ENCODE results near the gene VARS2.

Gene VARS2

DNA sequence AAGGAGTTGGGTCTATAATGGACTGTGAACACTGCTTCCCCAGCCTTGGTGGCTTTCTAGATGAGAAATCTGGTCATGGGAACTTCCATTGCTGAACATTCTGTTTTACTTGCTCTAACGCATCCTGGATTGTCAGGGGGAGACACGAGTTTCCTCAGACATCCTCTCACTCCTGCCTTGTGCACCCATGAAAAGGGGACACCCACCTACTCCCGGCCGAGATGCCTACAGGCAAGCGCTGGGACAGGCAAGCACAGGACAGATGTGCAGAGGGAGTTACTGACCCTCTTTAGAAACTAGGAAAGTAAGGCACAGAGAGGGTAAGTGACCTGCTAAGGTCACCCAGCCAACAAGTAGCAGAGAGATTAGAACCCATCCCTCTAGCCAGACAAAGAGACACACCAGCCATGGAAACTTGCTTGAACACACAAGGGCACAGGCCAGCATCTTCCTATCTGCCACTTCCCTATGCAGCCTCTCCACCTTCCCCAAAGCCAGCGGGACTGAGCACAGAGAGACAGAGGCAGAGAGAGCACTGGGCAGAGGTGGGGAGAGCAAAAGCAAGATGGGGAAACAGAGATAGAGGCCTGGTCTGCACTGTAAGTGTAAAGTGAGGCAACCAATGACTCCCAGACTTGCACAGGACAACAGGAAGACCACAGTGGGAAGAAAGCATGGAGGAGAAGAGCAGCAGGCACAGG is 18.8 kb downstream of the VARS2 start:
- Histone ChIP-seq H3K27ac (ENCODE audit: low read depth, low read length) (no peak overlapping the region), H3K36me3 (ENCODE audit: insufficient read depth, low read length) (peaks cover 9% of the 10 kb centered on the region), H3K27me3 (ENCODE audit: insufficient read depth, low read length) (no peaks in the 10 kb centered on the region), H3K4me1 (ENCODE audit: insufficient read depth, low read length) (peaks cover 3% of the 10 kb centered on the region; the same call in 1 of the 2 replicates), H3K4me3 (ENCODE audit: low read length) (no peak overlapping the region), H3K9me3 (ENCODE audit: insufficient read depth, low read depth, low read length) (peaks cover 8% of the 10 kb centered on the region; the same call in 1 of the 2 replicates), H3K9ac (ENCODE audit: low read depth, low read length) (no peak overlapping the region)
- WGBS = 87% methylated on average over 6 of the region's 6 CpGs

DNA sequence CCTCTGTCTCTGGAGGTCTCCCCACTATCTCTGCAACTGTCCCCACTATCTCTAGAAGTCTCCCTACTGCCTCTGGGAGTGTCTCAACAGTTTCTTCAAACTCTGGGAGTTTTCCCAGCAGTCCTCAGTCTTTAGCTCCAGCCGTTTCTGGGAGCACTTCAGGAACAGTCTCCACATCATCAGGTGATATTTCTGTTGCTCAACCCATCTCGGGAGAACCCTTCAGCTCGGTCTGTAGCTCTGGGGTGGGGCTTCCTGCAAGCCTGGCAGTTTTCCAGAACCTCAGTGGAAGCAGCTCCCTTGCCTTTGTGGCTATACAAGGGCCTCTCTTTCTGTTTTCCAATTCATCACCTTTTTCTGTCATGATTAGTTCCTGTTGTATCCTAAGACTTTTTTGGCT is 21.0 kb downstream of the VARS2 start:
- 79% methylated on average over 3 of the region's 3 CpGs for WGBS
- no peak overlapping the region for H3K4me3 ChIP-seq (ENCODE audit: low read length)
- H3K27me3 ChIP-seq (ENCODE audit: insufficient read depth, low read length) = no peaks in the 10 kb centered on the region
- H3K27ac ChIP-seq (ENCODE audit: low read depth, low read length) = no peak overlapping the region
- H3K9ac ChIP-seq (ENCODE audit: low read depth, low read length) = no peak overlapping the region
- no peaks in the 10 kb centered on the region for H3K36me3 ChIP-seq (ENCODE audit: insufficient read depth, low read length)
- no peaks in the 10 kb centered on the region for H3K9me3 ChIP-seq (ENCODE audit: insufficient read depth, low read depth, low read length)
- H3K4me1 ChIP-seq (ENCODE audit: insufficient read depth, low read length) = peaks cover 3% of the 10 kb centered on the region; the same call in 1 of the 2 replicates

GRCh38 chr6:30937265-30937664 is 23.2 kb downstream of the VARS2 start:
- Histone ChIP-seq H3K4me1 (ENCODE audit: insufficient read depth, low read length) (peaks cover 8% of the 10 kb centered on the region), H3K36me3 (ENCODE audit: insufficient read depth, low read length) (no peaks in the 10 kb centered on the region), H3K27ac (ENCODE audit: low read depth, low read length) (no peak overlapping the region), H3K4me3 (ENCODE audit: low read length) (no peak overlapping the region), H3K9ac (ENCODE audit: low read depth, low read length) (no peak overlapping the region), H3K27me3 (ENCODE audit: insufficient read depth, low read length) (no peaks in the 10 kb centered on the region), H3K9me3 (ENCODE audit: insufficient read depth, low read depth, low read length) (no peaks in the 10 kb centered on the region)
- 69% methylated on average over 5 of the region's 6 CpGs for WGBS

DNA sequence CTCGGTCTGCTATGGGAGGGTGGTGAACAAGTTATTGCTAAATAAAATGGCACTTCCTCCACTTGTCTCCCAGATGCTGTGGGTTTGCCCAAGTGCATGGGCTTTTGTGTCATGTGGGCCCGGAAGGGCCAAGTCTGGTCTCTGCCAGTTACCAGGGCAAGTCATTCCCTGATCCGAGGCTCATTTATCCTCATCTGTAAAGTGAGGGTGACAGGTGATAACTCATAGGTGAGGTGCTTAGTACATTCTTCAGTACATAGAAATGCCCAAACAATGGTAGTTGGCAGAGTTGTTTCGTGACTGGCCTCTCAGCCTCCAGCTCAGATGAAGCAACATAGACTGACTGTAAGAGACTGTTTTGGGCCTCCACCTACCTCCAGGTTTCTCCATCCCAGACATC is 24.7 kb downstream of the VARS2 start:
- Histone ChIP-seq H3K36me3 (ENCODE audit: insufficient read depth, low read length) (no peaks in the 10 kb centered on the region), H3K4me1 (ENCODE audit: insufficient read depth, low read length) (peaks cover 11% of the 10 kb centered on the region), H3K27me3 (ENCODE audit: insufficient read depth, low read length) (no peaks in the 10 kb centered on the region), H3K9me3 (ENCODE audit: insufficient read depth, low read depth, low read length) (no peaks in the 10 kb centered on the region), H3K4me3 (ENCODE audit: low read length) (no peak overlapping the region), H3K27ac (ENCODE audit: low read depth, low read length) (no peak overlapping the region), H3K9ac (ENCODE audit: low read depth, low read length) (no peak overlapping the region)
- 77% methylated on average over 4 of the region's 4 CpGs for WGBS

GRCh38 chr6:30939473-30939872 is 25.4 kb downstream of the VARS2 start:
- WGBS = 90% methylated on average over 3 of the region's 3 CpGs
- Histone ChIP-seq H3K4me1 (ENCODE audit: insufficient read depth, low read length) (peaks cover 11% of the 10 kb centered on the region), H3K9me3 (ENCODE audit: insufficient read depth, low read depth, low read length) (no peaks in the 10 kb centered on the region), H3K27ac (ENCODE audit: low read depth, low read length) (no peak overlapping the region), H3K9ac (ENCODE audit: low read depth, low read length) (no peak overlapping the region), H3K4me3 (ENCODE audit: low read length) (no peak overlapping the region), H3K36me3 (ENCODE audit: insufficient read depth, low read length) (no peaks in the 10 kb centered on the region), H3K27me3 (ENCODE audit: insufficient read depth, low read length) (no peaks in the 10 kb centered on the region)

DNA sequence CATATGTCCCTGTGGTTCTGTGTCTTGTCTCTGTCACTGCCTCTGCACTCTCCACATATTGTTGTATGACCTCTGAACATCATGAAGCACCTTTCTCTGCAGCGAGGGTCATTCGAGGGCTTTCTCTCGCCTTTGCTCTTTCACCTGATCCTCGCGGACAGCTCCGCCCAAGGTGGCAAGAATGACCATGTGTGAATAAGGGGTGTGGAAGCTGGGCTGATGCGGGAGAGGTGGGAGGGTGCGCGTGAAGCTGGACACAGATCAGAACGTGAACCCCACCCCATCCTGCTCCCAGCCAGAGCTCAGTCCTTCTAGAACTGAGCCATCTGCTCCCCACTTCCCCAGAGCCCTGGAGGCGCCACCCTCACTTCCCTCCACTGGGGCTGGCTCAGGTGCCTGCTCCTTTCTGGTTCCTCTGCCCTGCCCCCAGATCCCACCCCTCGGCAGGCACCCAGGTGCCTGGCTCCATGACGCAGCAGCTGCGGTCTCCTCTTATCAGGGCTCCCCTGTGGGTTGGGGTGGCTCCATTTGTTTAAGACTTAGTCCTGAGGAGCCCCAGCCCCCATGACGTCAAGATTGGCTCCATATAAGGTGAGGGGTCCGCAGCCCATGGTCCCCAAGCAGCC is 26.4 kb downstream of the VARS2 start, which contains the start of gene MUCL3:
TSS of gene MUCL3 (plus strand) at position 613 of the 626 bp plus-strand sequence. CDS start 27 bp downstream, outside the sequence.
- no peaks in the 10 kb centered on the region for H3K27me3 ChIP-seq (ENCODE audit: insufficient read depth, low read length)
- H3K9ac ChIP-seq (ENCODE audit: low read depth, low read length) = no peak within 1 kb of the TSS
- peaks cover 11% of the 10 kb centered on the region for H3K4me1 ChIP-seq (ENCODE audit: insufficient read depth, low read length)
- WGBS = 90% methylated on average over 16 of the region's 16 CpGs
- H3K27ac ChIP-seq (ENCODE audit: low read depth, low read length) = no peak within 1 kb of the TSS
- H3K36me3 ChIP-seq (ENCODE audit: insufficient read depth, low read length) = no peaks in the 10 kb centered on the region
- no peaks in the 10 kb centered on the region for H3K9me3 ChIP-seq (ENCODE audit: insufficient read depth, low read depth, low read length)
- H3K4me3 ChIP-seq (ENCODE audit: low read length) = no peak within 1 kb of the TSS

DNA sequence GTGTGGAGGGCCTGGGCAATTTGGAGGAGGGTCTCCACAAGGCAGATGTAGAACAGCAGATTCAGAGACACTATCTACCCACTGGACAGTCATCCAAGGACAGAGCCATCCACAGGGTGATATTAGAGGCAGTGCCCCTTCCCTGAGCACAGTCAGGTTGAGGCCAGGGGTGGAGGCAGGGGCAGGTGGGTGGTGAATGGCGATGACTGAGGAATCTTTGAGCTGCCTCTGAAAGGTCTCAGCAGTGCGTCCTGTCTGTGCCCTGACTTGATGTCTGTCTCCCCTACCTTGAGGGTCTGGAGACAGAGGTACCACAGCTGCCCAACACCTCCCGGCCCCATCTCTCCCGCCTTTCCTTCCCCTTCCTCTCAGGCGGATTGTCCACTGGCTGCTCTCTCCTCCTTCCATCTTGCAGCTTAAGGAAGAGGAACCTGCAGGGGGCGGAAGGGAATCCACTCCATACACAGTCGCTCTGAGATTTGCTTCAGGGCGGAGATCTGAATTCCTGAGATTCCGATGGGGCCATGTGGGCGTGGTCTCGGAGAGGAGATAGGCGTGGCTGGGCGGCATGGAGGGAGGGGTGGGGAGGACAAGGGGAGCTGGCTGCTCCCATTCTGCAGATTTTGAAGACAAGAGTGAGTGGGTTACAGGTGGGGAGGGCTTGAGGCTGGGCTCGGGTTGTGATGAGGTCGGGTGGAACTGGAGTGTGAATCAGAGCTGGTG is 28.5 kb downstream of the VARS2 start:
- peak overlapping the region; percentile 28 for H3K9ac ChIP-seq (ENCODE audit: low read depth, low read length)
- peaks cover 8% of the 10 kb centered on the region for H3K4me1 ChIP-seq (ENCODE audit: insufficient read depth, low read length)
- H3K9me3 ChIP-seq (ENCODE audit: insufficient read depth, low read depth, low read length) = no peaks in the 10 kb centered on the region
- 18% methylated on average over 15 of the region's 15 CpGs for WGBS
- 0 out of 2 replicates have a peak overlapping the region, but pooled peaks have one; percentile 3 for H3K4me3 ChIP-seq (ENCODE audit: low read length)
- H3K27me3 ChIP-seq (ENCODE audit: insufficient read depth, low read length) = no peaks in the 10 kb centered on the region
- no peak overlapping the region for H3K27ac ChIP-seq (ENCODE audit: low read depth, low read length)
- no peaks in the 10 kb centered on the region for H3K36me3 ChIP-seq (ENCODE audit: insufficient read depth, low read length)

DNA sequence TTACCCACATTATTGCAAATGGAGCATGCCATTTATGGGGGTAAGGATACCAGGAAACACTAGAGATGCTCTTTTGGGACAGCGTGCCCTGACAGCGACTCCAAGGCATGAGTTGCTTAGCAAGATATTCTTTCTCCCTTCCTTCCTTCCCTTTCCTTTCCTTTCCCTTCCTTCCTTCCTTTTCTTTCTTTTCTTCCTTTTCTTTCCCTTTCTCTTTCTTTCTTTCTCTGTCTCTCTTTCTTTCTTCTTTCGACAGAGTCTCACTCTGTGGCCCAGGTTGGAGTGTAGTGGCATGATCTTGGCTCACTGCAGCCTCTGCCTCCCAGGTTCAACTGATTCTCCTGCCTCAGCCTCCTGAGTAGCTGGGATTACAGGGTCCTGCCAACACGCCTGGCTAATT is 30.0 kb downstream of the VARS2 start:
- Histone ChIP-seq H3K27me3 (ENCODE audit: insufficient read depth, low read length) (no peaks in the 10 kb centered on the region), H3K9me3 (ENCODE audit: insufficient read depth, low read depth, low read length) (no peaks in the 10 kb centered on the region), H3K36me3 (ENCODE audit: insufficient read depth, low read length) (no peaks in the 10 kb centered on the region), H3K9ac (ENCODE audit: low read depth, low read length) (no peak overlapping the region), H3K4me3 (ENCODE audit: low read length) (no peak overlapping the region), H3K27ac (ENCODE audit: low read depth, low read length) (no peak overlapping the region), H3K4me1 (ENCODE audit: insufficient read depth, low read length) (peaks cover 8% of the 10 kb centered on the region)
- 94% methylated on average over 4 of the region's 4 CpGs for WGBS

GRCh38 chr6:30945281-30945680 is 31.2 kb downstream of the VARS2 start:
- Histone ChIP-seq H3K27ac (ENCODE audit: low read depth, low read length) (no peak overlapping the region), H3K4me3 (ENCODE audit: low read length) (no peak overlapping the region), H3K27me3 (ENCODE audit: insufficient read depth, low read length) (no peaks in the 10 kb centered on the region), H3K9ac (ENCODE audit: low read depth, low read length) (no peak overlapping the region), H3K36me3 (ENCODE audit: insufficient read depth, low read length) (no peaks in the 10 kb centered on the region), H3K4me1 (ENCODE audit: insufficient read depth, low read length) (peaks cover 8% of the 10 kb centered on the region), H3K9me3 (ENCODE audit: insufficient read depth, low read depth, low read length) (no peaks in the 10 kb centered on the region)
- WGBS = 97% methylated on average over 3 of the region's 5 CpGs

DNA sequence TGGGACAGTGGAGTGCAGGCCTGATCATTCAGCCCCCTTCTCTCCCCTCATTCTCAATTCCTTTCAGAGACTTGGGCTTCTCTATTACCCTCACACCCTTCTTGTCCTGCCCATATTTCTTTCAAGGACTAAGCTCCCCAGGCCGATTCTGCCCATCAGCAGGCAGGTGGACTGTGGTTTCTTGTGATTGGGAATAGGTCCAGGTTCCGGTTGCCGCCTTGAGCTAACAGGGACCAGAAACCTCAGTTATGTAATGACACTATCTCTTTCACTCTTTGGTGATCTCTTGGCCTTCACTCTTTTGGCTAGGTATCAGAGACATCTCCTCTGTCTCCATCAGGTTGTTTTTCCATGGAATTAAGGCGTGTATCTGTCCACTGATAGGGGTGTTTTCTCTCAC is 33.2 kb downstream of the VARS2 start:
- no peak overlapping the region for H3K9ac ChIP-seq (ENCODE audit: low read depth, low read length)
- H3K4me3 ChIP-seq (ENCODE audit: low read length) = no peak overlapping the region
- H3K27ac ChIP-seq (ENCODE audit: low read depth, low read length) = no peak overlapping the region
- no peaks in the 10 kb centered on the region for H3K36me3 ChIP-seq (ENCODE audit: insufficient read depth, low read length)
- 92% methylated on average over 4 of the region's 4 CpGs for WGBS
- H3K4me1 ChIP-seq (ENCODE audit: insufficient read depth, low read length) = peaks cover 3% of the 10 kb centered on the region
- H3K9me3 ChIP-seq (ENCODE audit: insufficient read depth, low read depth, low read length) = 0 out of 2 replicates have a peak, but pooled peaks cover 3% of the 10 kb centered on the region
- H3K27me3 ChIP-seq (ENCODE audit: insufficient read depth, low read length) = no peaks in the 10 kb centered on the region

DNA sequence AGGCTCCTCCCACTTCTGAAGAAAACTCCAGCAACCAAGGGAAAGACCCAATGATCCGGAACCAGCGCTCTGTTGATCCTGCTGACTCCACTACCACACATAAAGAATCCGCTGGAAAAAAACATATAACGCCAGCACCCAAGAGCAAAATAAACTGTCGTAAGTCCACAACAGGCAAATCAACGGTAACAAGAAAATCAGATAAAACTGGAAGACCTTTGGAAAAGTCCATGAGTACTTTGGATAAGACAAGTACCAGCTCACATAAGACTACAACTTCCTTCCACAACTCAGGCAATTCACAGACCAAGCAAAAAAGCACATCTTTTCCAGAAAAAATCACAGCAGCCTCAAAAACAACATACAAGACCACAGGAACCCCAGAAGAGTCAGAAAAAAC is 34.8 kb downstream of the VARS2 start:
- H3K27me3 ChIP-seq (ENCODE audit: insufficient read depth, low read length) = 0 out of 2 replicates have a peak, but pooled peaks cover 3% of the 10 kb centered on the region
- H3K36me3 ChIP-seq (ENCODE audit: insufficient read depth, low read length) = no peaks in the 10 kb centered on the region
- H3K9me3 ChIP-seq (ENCODE audit: insufficient read depth, low read depth, low read length) = 0 out of 2 replicates have a peak, but pooled peaks cover 3% of the 10 kb centered on the region
- no peaks in the 10 kb centered on the region for H3K4me1 ChIP-seq (ENCODE audit: insufficient read depth, low read length)
- no peak overlapping the region for H3K4me3 ChIP-seq (ENCODE audit: low read length)
- H3K9ac ChIP-seq (ENCODE audit: low read depth, low read length) = no peak overlapping the region
- H3K27ac ChIP-seq (ENCODE audit: low read depth, low read length) = no peak overlapping the region
- 97% methylated on average over 6 of the region's 6 CpGs for WGBS
